BJ (cell line): ENCODE measurements around the gene SLC39A11. TPM values are rescaled to one million over a fixed set of nuclear protein-coding genes. Genes with fewer than 3 reads are reported as not detected.

ENCODE experiments used
- CTCF ChIA-PET: fragments of 350-600 bp; formaldehyde crosslinking; extraction: SDS; loops from one replicate; lab custom pipeline; 2021; ENCODE audit warnings: antibody characterized with exemption, inconsistent platforms; lab: Yijun Ruan, JAX
- POLR2A ChIA-PET: fragments of 300-600 bp; sonication (Branson Sonifier 250); formaldehyde crosslinking; extraction: SDS; loops from one replicate; lab custom pipeline; 2021; ENCODE audit warnings: antibody characterized with exemption; lab: Charles Lee
- DNase-seq: peaks from one replicate; pipeline ENCODE4 v3.0.0-alpha.2; 2011; ENCODE audit warnings: low read depth
- H3K27me3 ChIP-seq: 2 replicates; pipeline ENCODE4 v1.6.0; 2011; ENCODE audit warnings: low read length; ENCODE audit not compliant: control insufficient read depth, insufficient read depth
- H3K36me3 ChIP-seq: 2 replicates; pipeline ENCODE4 v1.5.1; 2011; ENCODE audit warnings: low read length; ENCODE audit not compliant: control insufficient read depth, insufficient read depth
- H3K4me3 ChIP-seq: 2 replicates; pipeline ENCODE4 v1.5.1; 2011; ENCODE audit warnings: low read depth, mild to moderate bottlenecking, control low read depth, low read length
- polyA plus RNA-seq: library from polyadenylated mRNA; depleted of rRNA; stranded (reverse); fragments of >200 nt; gene quantifications from 2 replicates; pipeline ENCODE4 v1.2.3, GENCODE V29; 2011
- TF ChIP-seq, protein P1 (sequence below): IDR thresholded peaks from 2 replicates; pipeline ENCODE4 v1.5.1; 2011; ENCODE audit warnings: low read depth, mild to moderate bottlenecking, control low read depth, inconsistent platforms, low read length, moderate library complexity; ENCODE audit not compliant: insufficient read depth

The SLC39A11 gene
- polyA plus RNA-seq, 1 experiment = 20.9 TPM

DNA sequence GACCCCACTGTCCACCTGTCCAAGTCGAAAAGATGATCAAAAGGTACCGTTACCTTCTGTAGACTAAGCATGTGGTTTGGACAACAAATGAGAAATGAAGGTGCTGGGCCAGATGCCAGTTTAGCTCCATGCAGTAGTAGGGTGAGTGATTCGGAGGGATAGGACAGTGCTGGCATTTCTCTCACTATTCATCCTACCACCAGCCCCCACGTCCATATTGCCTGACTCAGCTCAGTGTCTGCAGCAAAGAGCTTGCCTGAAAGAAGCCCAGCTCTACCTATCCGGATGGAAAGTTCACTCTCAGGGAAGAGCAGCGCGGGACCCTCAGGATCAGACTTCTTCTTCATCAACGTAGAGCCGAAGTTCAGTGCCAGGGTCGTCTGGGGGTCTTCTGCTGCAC is 145.0 kb downstream of the SLC39A11 start:
- Histone ChIP-seq H3K36me3 (no peaks in the 10 kb centered on the region), H3K4me3 (no peak overlapping the region), H3K27me3 (no peaks in the 10 kb centered on the region)
- ChIA-PET POLR2A (no interaction called here), CTCF (no interaction called here)
- no peak for DNase-seq
- TF ChIP-seq, protein P1, sequence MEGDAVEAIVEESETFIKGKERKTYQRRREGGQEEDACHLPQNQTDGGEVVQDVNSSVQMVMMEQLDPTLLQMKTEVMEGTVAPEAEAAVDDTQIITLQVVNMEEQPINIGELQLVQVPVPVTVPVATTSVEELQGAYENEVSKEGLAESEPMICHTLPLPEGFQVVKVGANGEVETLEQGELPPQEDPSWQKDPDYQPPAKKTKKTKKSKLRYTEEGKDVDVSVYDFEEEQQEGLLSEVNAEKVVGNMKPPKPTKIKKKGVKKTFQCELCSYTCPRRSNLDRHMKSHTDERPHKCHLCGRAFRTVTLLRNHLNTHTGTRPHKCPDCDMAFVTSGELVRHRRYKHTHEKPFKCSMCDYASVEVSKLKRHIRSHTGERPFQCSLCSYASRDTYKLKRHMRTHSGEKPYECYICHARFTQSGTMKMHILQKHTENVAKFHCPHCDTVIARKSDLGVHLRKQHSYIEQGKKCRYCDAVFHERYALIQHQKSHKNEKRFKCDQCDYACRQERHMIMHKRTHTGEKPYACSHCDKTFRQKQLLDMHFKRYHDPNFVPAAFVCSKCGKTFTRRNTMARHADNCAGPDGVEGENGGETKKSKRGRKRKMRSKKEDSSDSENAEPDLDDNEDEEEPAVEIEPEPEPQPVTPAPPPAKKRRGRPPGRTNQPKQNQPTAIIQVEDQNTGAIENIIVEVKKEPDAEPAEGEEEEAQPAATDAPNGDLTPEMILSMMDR = no peak

DNA sequence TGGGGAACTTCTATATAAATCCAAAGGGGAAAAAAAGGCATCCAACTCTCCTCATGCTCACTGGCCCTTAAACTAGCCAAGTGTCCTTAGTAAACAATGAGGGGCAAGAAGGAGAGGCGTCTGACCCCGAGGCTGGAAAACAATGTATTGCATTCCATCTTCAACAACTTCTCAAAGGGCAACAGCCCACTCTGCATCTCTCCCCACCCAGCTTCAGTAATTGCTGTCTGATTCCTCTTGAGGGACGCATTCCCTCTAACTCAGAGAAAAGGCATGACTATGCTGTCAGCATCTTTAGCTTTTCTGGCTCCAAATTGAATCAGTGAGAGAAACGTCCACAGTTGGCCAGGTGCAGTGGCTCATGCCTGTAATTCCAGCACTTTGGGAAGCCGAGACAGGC is 145.8 kb downstream of the SLC39A11 start:
- H3K36me3 ChIP-seq = no peaks in the 10 kb centered on the region
- ChIA-PET POLR2A (no interaction called here), CTCF (interaction anchor here (1.2 kb wide), 1 partner anchor 9 kb away, joined by 3 read pairs; no protein-coding TSS in a partner anchor)
- TF ChIP-seq, protein P1 = no peak
- DNase-seq = no peak
- H3K27me3 ChIP-seq = no peaks in the 10 kb centered on the region
- H3K4me3 ChIP-seq = no peak overlapping the region

DNA sequence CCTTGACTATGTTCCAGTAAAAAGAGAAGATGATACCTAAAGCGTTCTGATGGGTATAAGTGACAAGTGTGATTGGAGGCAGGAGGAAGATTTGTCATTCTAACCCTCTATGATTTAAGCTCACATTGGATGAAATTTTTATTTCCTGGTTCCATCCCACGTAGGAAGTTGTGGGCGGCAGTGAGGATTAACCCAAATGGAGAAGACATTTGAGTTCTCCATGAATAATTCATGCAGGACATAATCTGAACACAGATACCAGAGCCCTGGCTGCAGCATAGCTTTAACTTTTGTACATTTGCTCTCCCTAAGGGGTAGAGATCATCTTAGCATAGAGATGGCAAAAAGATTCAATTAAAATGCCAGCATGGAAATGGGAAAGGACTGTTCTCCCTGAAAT is 146.3 kb downstream of the SLC39A11 start:
- Histone ChIP-seq H3K27me3 (no peaks in the 10 kb centered on the region), H3K36me3 (no peaks in the 10 kb centered on the region), H3K4me3 (no peak overlapping the region)
- TF ChIP-seq, protein P1 = no peak
- no peak for DNase-seq
- CTCF ChIA-PET = interaction anchor here (1.2 kb wide), 1 partner anchor 10 kb away, joined by 3 read pairs; no protein-coding TSS in a partner anchor
- POLR2A ChIA-PET = no interaction called here

GRCh38 chr17:72945473-72945872 is 147.0 kb downstream of the SLC39A11 start:
- no peak overlapping the region for H3K4me3 ChIP-seq
- DNase-seq = no peak
- ChIA-PET CTCF (no interaction called here), POLR2A (no interaction called here)
- TF ChIP-seq, protein P1 = no peak
- H3K36me3 ChIP-seq = no peaks in the 10 kb centered on the region
- no peaks in the 10 kb centered on the region for H3K27me3 ChIP-seq

GRCh38 chr17:72943826-72944689 is 148.4 kb downstream of the SLC39A11 start:
- TF ChIP-seq, protein P1 = no peak
- CTCF ChIA-PET = no interaction called here

More at GRCh38 chr17:72943826-72944689, 148.4 kb downstream of the SLC39A11 start:
- Histone ChIP-seq H3K4me3 (no peak overlapping the region), H3K36me3 (no peaks in the 10 kb centered on the region), H3K27me3 (no peaks in the 10 kb centered on the region)
- DNase-seq = no peak
- POLR2A ChIA-PET = no interaction called here
